ENCODE data around the gene PRM2.

The PRM2 gene

DNA sequence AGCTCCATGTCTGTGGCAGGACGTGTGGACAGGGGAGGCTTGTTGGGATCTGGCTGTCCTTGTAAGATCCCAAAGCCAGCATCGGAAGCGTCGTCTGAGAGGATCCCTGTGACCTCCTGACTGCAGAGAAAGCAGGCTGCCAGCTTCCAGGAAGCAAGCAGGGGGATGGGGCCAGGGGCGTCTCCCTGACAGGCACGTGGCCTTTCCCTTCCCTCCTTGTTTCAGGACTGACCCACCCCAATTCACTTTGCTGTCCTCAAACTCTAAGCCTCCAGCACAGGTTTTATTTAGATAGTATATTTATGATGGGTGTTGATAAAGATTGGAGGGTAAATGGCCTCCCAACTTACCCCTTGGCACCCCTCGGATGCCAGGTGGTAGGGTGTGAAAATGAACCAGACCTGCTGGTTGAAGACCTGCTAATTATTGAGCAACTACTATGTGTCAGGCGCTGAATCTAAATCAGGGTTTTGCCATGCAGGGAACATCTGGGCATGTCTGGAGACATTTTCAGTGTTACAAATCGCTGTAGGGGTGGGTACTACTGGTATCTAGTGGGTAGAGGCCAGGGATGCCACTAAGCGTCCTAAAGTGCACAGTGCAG, 44.8 kb downstream of the PRM2 start:
- peak overlapping the region; percentile 66 for H3K27ac ChIP-seq
- TF ChIP-seq, protein P1, sequence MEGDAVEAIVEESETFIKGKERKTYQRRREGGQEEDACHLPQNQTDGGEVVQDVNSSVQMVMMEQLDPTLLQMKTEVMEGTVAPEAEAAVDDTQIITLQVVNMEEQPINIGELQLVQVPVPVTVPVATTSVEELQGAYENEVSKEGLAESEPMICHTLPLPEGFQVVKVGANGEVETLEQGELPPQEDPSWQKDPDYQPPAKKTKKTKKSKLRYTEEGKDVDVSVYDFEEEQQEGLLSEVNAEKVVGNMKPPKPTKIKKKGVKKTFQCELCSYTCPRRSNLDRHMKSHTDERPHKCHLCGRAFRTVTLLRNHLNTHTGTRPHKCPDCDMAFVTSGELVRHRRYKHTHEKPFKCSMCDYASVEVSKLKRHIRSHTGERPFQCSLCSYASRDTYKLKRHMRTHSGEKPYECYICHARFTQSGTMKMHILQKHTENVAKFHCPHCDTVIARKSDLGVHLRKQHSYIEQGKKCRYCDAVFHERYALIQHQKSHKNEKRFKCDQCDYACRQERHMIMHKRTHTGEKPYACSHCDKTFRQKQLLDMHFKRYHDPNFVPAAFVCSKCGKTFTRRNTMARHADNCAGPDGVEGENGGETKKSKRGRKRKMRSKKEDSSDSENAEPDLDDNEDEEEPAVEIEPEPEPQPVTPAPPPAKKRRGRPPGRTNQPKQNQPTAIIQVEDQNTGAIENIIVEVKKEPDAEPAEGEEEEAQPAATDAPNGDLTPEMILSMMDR (conservative IDR thresholded peaks at IDR 0.05) = no peak

DNA sequence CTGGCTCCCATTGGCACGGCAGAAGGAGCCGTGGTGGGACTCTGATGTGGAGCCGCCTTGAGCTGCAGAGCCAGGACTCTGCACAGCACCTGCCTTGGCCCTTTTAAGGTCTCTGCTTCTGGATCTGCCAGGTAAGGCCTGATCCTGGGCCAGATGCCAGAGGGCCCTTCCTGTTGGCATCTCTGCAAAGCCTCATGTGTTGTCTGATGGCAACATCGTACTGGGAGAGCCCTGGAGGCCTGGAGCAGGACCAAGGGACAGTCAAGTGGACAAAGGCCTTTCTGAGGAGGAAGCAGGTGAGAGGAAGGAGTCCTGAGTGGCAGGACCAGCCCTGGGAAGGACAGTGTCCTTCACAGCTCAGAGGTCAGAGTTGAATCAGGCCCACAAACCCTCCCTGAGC, 46.4 kb downstream of the PRM2 start:
- TF ChIP-seq, protein P1 (conservative IDR thresholded peaks at IDR 0.05) = no peak
- H3K27ac ChIP-seq = peak overlapping the region; percentile 66

DNA sequence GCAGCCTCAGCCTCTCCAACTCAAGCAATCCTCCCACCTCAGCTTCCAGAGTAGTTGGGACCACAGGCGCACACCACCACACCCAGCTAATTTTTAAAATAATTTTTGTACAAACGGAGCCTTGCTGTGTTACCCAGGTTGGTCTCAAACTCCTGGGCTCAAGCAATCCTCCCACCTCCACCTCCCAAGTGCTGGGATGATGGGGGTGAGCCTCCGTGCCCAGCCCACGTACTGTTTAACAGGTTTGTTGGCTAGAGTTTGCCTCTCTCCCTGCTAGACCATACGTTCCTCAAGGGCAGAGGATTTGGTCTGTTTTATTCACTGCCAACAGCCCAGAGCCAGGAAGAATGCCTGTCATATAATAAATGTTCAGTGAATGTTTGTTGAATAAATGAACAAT, 46.8 kb downstream of the PRM2 start:
- TF ChIP-seq, protein P1 (conservative IDR thresholded peaks at IDR 0.05) = no peak
- H3K27ac ChIP-seq = peak overlapping the region; percentile 66

DNA sequence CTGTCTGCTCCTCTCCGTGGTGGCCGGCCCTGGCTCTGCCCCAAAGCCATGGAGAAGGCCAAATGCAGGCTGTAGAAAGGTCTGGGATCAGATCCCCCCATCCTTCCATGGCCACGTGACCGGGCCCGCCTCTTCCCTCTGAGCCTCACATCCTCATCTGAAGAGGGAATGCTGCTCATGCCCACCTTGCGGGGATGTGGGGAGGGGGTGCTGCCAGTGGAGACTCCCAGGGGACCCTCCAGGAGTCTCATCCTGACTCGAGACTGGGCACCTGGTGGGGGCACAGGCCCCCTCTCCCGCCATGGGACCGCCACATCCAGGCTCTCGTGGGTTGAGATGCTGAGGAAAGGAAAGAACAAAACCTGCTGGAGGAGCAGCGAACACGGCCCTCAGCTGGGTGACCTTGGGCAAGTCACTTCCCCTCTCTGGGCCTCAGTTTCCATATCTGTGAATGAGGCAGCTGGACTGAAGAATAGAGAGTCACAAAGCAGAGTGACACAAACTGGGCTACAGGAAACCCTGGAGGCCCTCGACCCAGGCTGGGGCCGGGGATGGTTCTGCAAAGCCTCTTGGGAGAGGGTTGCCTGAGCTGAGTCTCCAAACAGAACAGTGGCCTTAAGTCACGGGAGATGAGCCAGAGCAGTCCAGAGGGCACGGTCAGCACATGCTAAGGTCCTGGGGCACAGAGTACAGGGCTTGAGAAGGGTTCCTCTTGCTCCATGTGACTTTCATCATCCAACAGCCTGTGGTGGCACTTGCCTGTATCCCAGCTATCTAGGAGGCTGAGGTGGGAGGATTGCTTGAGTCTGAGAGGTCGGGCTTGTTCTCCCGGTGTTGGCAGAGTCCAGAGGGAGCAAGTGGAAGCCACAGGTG, 50.4 kb downstream of the PRM2 start:
- TF ChIP-seq, protein P1 (conservative IDR thresholded peaks at IDR 0.05) = no peak
- no peak overlapping the region; the same call in 1 of the 2 replicates for H3K27ac ChIP-seq

Measured in VCaP (cell line).